HepG2 (cell line): Measurements from ENCODE around the gene SLC35B4. TPM values are rescaled to one million over a fixed set of nuclear protein-coding genes. Genes with fewer than 3 reads are reported as not detected.
A peak's percentile ranks its signal among the peaks of the same experiment; 100 is the strongest.

Experiments
- ATF7 ChIP-seq, 2 experiments: fragments of 450-650 bp in 1 of 2; sonication (generic) in 1 of 2; formaldehyde crosslinking in 1 of 2; IDR thresholded peaks; 2 replicates each; pipeline versions ENCODE4 v1.4.0 to v1.6.1; 2016 to 2020; ENCODE audit warnings: antibody characterized with exemption in 1 of 2, mild to moderate bottlenecking in 1 of 2, missing genetic modification reagents in 1 of 2
- CHD2 ChIP-seq: IDR thresholded peaks from 2 replicates; pipeline ENCODE4 v1.6.1; 2011; ENCODE audit warnings: low read depth, low read length, improper control_type of control experiment
- DNMT1 ChIP-seq: sonication (generic); formaldehyde crosslinking; IDR thresholded peaks from 2 replicates; pipeline ENCODE4 v1.5.1; 2020; ENCODE audit warnings: mild to moderate bottlenecking, missing genetic modification reagents
- EEA1 ChIP-seq: sonication (generic); formaldehyde crosslinking; IDR thresholded peaks from 2 replicates; pipeline ENCODE4 v1.5.1; 2020; ENCODE audit warnings: mild to moderate bottlenecking, missing genetic modification reagents, borderline replicate concordance
- ETV6 ChIP-seq: sonication (generic); formaldehyde crosslinking; conservative IDR thresholded peaks from 2 replicates; pipeline ENCODE4 v1.4.0; 2020; ENCODE audit warnings: missing genetic modification reagents
- FOXA1 ChIP-seq, 2 experiments: fragments of 450-650 bp in 1 of 2; sonication (generic) in 1 of 2; formaldehyde crosslinking in 1 of 2; IDR thresholded peaks; 2 replicates each; pipeline versions ENCODE4 v1.4.0 to v1.6.1; 2016 to 2020; ENCODE audit warnings: missing genetic modification reagents in 1 of 2
- FOXP1 ChIP-seq, 2 experiments: fragments of 450-650 bp in 1 of 2; IDR thresholded peaks; 2 replicates each; pipeline ENCODE4 v1.6.1; 2017 to 2018; ENCODE audit warnings: antibody characterized with exemption in 1 of 2
- HDAC2 ChIP-seq: sonication (generic); formaldehyde crosslinking; IDR thresholded peaks from 2 replicates; pipeline ENCODE4 v1.4.0; 2020; ENCODE audit warnings: missing genetic modification reagents
- IRF2 ChIP-seq: IDR thresholded peaks from 2 replicates; pipeline ENCODE4 v1.6.1; 2018; ENCODE audit warnings: missing genetic modification reagents, missing compliant biosample characterization
- KDM5B ChIP-seq: sonication (generic); formaldehyde crosslinking; IDR thresholded peaks from 2 replicates; pipeline ENCODE4 v1.4.0; 2020; ENCODE audit warnings: missing genetic modification reagents, mild to moderate bottlenecking, borderline replicate concordance
- MEIS1 ChIP-seq: sonication (generic); formaldehyde crosslinking; IDR thresholded peaks from 2 replicates; pipeline ENCODE4 v1.9.0; 2021; ENCODE audit warnings: mild to moderate bottlenecking, missing genetic modification reagents, moderate library complexity, borderline replicate concordance
- MLLT10 ChIP-seq: sonication (generic); formaldehyde crosslinking; IDR thresholded peaks from 2 replicates; pipeline ENCODE4 v1.4.0; 2020; ENCODE audit warnings: missing genetic modification reagents
- MLXIP ChIP-seq: sonication (generic); formaldehyde crosslinking; IDR thresholded peaks from 2 replicates; pipeline ENCODE4 v1.9.0; 2021; ENCODE audit warnings: missing genetic modification reagents, borderline replicate concordance
- NFE2L1 ChIP-seq: sonication (generic); formaldehyde crosslinking; IDR thresholded peaks from 2 replicates; pipeline ENCODE4 v1.4.0; 2020; ENCODE audit warnings: missing genetic modification reagents, mild to moderate bottlenecking, borderline replicate concordance
- PAF1 ChIP-seq: IDR thresholded peaks from 2 replicates; pipeline ENCODE4 v1.6.1; 2016; ENCODE audit warnings: missing genetic modification reagents, missing compliant biosample characterization
- REL ChIP-seq: sonication (generic); formaldehyde crosslinking; conservative IDR thresholded peaks from 2 replicates; pipeline ENCODE4 v1.8.0; 2022; ENCODE audit warnings: mild to moderate bottlenecking, missing genetic modification reagents, moderate library complexity
- RFXAP ChIP-seq: sonication (generic); formaldehyde crosslinking; IDR thresholded peaks from 2 replicates; pipeline ENCODE4 v1.4.0; 2020; ENCODE audit warnings: missing genetic modification reagents, borderline replicate concordance
- SMAD1 ChIP-seq: sonication (generic); formaldehyde crosslinking; IDR thresholded peaks from 2 replicates; pipeline ENCODE4 v1.4.0; 2020; ENCODE audit warnings: missing genetic modification reagents, low read depth, mild to moderate bottlenecking, borderline replicate concordance
- SMC3 ChIP-seq: IDR thresholded peaks from 2 replicates; pipeline ENCODE4 v1.6.1; 2011; ENCODE audit warnings: low read length, improper control_type of control experiment
- TBX3 ChIP-seq: fragments of 450-650 bp; IDR thresholded peaks from 2 replicates; pipeline ENCODE4 v1.6.1; 2017; ENCODE audit warnings: antibody characterized with exemption, mild to moderate bottlenecking, inconsistent platforms, borderline replicate concordance
- TERF1 ChIP-seq: sonication (generic); formaldehyde crosslinking; IDR thresholded peaks from 2 replicates; pipeline ENCODE4 v1.8.0; 2022; ENCODE audit warnings: mild to moderate bottlenecking, missing genetic modification reagents, moderate library complexity
- TSC22D2 ChIP-seq: sonication (generic); formaldehyde crosslinking; IDR thresholded peaks from 2 replicates; pipeline ENCODE4 v1.5.1; 2020; ENCODE audit warnings: missing genetic modification reagents, mild to moderate bottlenecking, borderline replicate concordance
- ZEB1 ChIP-seq: IDR thresholded peaks from 2 replicates; pipeline ENCODE4 v1.6.1; 2012; ENCODE audit warnings: mild to moderate bottlenecking, low read depth, inconsistent platforms; ENCODE audit not compliant: insufficient replicate concordance
- ZKSCAN5 ChIP-seq: sonication (generic); formaldehyde crosslinking; IDR thresholded peaks from 2 replicates; pipeline ENCODE4 v1.5.1; 2020; ENCODE audit warnings: mild to moderate bottlenecking, missing genetic modification reagents
- ZNF20 ChIP-seq: sonication (generic); formaldehyde crosslinking; IDR thresholded peaks from 2 replicates; pipeline ENCODE4 v1.4.0; 2020; ENCODE audit warnings: mild to moderate bottlenecking, moderate library complexity, missing genetic modification reagents
- ZNF24 ChIP-seq: fragments of 450-650 bp; IDR thresholded peaks from 2 replicates; pipeline ENCODE4 v1.6.1; 2017; ENCODE audit warnings: antibody characterized with exemption, mild to moderate bottlenecking
- ZNF432 ChIP-seq: sonication (generic); formaldehyde crosslinking; IDR thresholded peaks from 2 replicates; pipeline ENCODE4 v1.5.0; 2020; ENCODE audit warnings: missing genetic modification reagents, mild to moderate bottlenecking, borderline replicate concordance
- ZNF546 ChIP-seq: sonication (generic); formaldehyde crosslinking; conservative IDR thresholded peaks from 2 replicates; pipeline ENCODE4 v1.8.1; 2023; ENCODE audit warnings: mild to moderate bottlenecking, missing genetic modification reagents
- ZNF724P ChIP-seq: sonication (generic); formaldehyde crosslinking; IDR thresholded peaks from 2 replicates; pipeline ENCODE4 v1.8.0; 2022; ENCODE audit warnings: missing genetic modification reagents, borderline replicate concordance
- ZNF749 ChIP-seq: sonication (generic); formaldehyde crosslinking; IDR thresholded peaks from 2 replicates; pipeline ENCODE4 v1.8.0; 2022; ENCODE audit warnings: mild to moderate bottlenecking, missing genetic modification reagents, moderate library complexity, borderline replicate concordance
- polyA plus RNA-seq, 8 experiments: library from polyadenylated mRNA; depleted of rRNA in 3 of 8; stranded (reverse) in 7 of 8; unstranded in 1 of 8; fragments of >200 nt; fragmentation: Illumina TruSeq in 4 of 8; extraction: Trizol in 4 of 8; gene quantifications; 2 replicates each; pipeline versions ENCODE4 v1.2.1 to v1.2.3, GENCODE V29; 2011 to 2016; ENCODE audit warnings: low read depth in 4 of 8, missing spikeins in 1 of 8, mixed read lengths in 1 of 8; ENCODE audit not compliant: insufficient read depth in 1 of 8
- total RNA-seq, 5 experiments: library from RNA; depleted of rRNA; stranded (reverse); fragments of >200 nt; fragmentation: Illumina TruSeq; extraction: Trizol; gene quantifications; 2 replicates each; pipeline ENCODE4 v1.2.3, GENCODE V29; 2016; ENCODE audit warnings: low read depth in 1 of 5

The SLC35B4 gene
- total and polyA plus RNA-seq, 2 of the 13 experiments (the other 11 are each of a cell fraction or from before 2014, with no cell fraction given) = 17.1 to 17.8 TPM

GRCh38 chr7:134366481-134366880, 49.8 kb upstream of the SLC35B4 start (continued):
- TF ChIP-seq TSC22D2 (CRISPR knock-in tag) (no peak), ZNF24 (no peak), MLXIP (no peak), SMC3 (peak; percentile 32; the same call in 1 of the 2 replicates), SMAD1 (no peak), EEA1 (CRISPR knock-in tag) (no peak), CHD2 (no peak), ATF7 (IDR thresholded peaks at IDR 0.05) (peak; percentile 49), ATF7 (CRISPR knock-in tag; IDR thresholded peaks at IDR 0.05) (no peak), MLLT10 (CRISPR knock-in tag) (no peak), MEIS1 (CRISPR knock-in tag) (no peak), DNMT1 (CRISPR knock-in tag) (no peak), ZNF546 (CRISPR knock-in tag) (no peak), TERF1 (CRISPR knock-in tag) (no peak), REL (no peak), ETV6 (CRISPR knock-in tag) (no peak), FOXP1 (IDR thresholded peaks at IDR 0.05) (no peak), FOXP1 (CRISPR knock-in tag; IDR thresholded peaks at IDR 0.05) (peak; percentile 76), ZKSCAN5 (CRISPR knock-in tag) (no peak), ZNF724P (no peak), KDM5B (no peak), ZNF20 (CRISPR knock-in tag) (no peak), ZEB1 (no peak), TBX3 (peak; percentile 29; the same call in 1 of the 2 replicates), NFE2L1 (CRISPR knock-in tag) (no peak), RFXAP (CRISPR knock-in tag) (0 out of 2 replicates have a peak, but pooled peaks have one; percentile 42), ZNF432 (CRISPR knock-in tag) (no peak), FOXA1 (IDR thresholded peaks at IDR 0.05) (no peak), FOXA1 (CRISPR knock-in tag; IDR thresholded peaks at IDR 0.05) (peak; percentile 79), IRF2 (CRISPR knock-in tag) (peak; percentile 78), PAF1 (CRISPR knock-in tag) (no peak), HDAC2 (CRISPR knock-in tag) (peak; percentile 75), ZNF749 (no peak)
